ENCODE measurements around the gene FRRS1L.

The FRRS1L gene

GRCh38 chr9:109109967-109110328, 57.1 kb downstream of the FRRS1L start:
- H3K4me1 ChIP-seq (ENCODE audit: low read depth, poor library complexity, severe bottlenecking): peaks cover 63% of the 10 kb centered on the region
- TF ChIP-seq, protein P1, sequence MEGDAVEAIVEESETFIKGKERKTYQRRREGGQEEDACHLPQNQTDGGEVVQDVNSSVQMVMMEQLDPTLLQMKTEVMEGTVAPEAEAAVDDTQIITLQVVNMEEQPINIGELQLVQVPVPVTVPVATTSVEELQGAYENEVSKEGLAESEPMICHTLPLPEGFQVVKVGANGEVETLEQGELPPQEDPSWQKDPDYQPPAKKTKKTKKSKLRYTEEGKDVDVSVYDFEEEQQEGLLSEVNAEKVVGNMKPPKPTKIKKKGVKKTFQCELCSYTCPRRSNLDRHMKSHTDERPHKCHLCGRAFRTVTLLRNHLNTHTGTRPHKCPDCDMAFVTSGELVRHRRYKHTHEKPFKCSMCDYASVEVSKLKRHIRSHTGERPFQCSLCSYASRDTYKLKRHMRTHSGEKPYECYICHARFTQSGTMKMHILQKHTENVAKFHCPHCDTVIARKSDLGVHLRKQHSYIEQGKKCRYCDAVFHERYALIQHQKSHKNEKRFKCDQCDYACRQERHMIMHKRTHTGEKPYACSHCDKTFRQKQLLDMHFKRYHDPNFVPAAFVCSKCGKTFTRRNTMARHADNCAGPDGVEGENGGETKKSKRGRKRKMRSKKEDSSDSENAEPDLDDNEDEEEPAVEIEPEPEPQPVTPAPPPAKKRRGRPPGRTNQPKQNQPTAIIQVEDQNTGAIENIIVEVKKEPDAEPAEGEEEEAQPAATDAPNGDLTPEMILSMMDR (conservative IDR thresholded peaks at IDR 0.05; ENCODE audit: low read depth, low read length): no peak
- H3K4me2 ChIP-seq: no peak overlapping the region
- H3K9ac ChIP-seq: no peak overlapping the region
- H3K36me3 ChIP-seq (ENCODE audit: insufficient read depth): no peaks in the 10 kb centered on the region
- peaks cover 25% of the 10 kb centered on the region; the same call in 1 of the 2 replicates for H4K20me1 ChIP-seq (ENCODE audit: insufficient read depth)
- no peaks in the 10 kb centered on the region for H3K27me3 ChIP-seq (ENCODE audit: insufficient read depth, low read depth)
- H3K4me3 ChIP-seq (IDR thresholded peaks at IDR 0.05; ENCODE audit: insufficient read depth, low read depth, low read length): no peak overlapping the region
- H3K27ac ChIP-seq: no peak overlapping the region
- peaks cover 94% of the 10 kb centered on the region for H3K79me2 ChIP-seq (ENCODE audit: insufficient read depth, low read depth)
- H2AFZ ChIP-seq (ENCODE audit: low read depth): no peak overlapping the region

DNA sequence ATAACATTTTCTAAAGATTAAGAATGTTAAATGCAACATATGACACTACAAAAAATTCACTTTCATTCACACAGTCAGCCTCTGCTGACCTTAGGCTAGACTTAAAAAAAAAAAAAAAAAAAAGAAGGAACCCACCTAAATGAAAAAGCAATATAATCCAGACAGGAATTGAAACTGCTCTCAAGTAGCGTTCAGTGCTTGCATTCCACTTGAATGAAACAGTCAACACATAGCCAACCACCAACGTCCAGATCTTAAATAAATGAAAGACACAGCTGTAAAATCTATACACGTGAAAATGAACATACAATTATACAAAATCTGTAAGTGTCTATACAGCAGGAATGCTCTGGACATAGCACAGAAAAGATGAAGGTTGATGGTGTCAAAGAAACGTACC, 58.7 kb downstream of the FRRS1L start:
- peaks cover 16% of the 10 kb centered on the region; the same call in 1 of the 2 replicates for H4K20me1 ChIP-seq (ENCODE audit: insufficient read depth)
- TF ChIP-seq, protein P1 (conservative IDR thresholded peaks at IDR 0.05; ENCODE audit: low read depth, low read length): no peak
- peaks cover 51% of the 10 kb centered on the region for H3K4me1 ChIP-seq (ENCODE audit: low read depth, poor library complexity, severe bottlenecking)
- no peak overlapping the region for H2AFZ ChIP-seq (ENCODE audit: low read depth)
- H3K36me3 ChIP-seq (ENCODE audit: insufficient read depth): no peaks in the 10 kb centered on the region
- H3K27me3 ChIP-seq (ENCODE audit: insufficient read depth, low read depth): no peaks in the 10 kb centered on the region
- H3K4me2 ChIP-seq: peak overlapping the region; percentile 37; the same call in 1 of the 2 replicates
- no peak overlapping the region for H3K4me3 ChIP-seq (IDR thresholded peaks at IDR 0.05; ENCODE audit: insufficient read depth, low read depth, low read length)
- no peak overlapping the region for H3K27ac ChIP-seq
- no peak overlapping the region for H3K9ac ChIP-seq
- peaks cover 85% of the 10 kb centered on the region for H3K79me2 ChIP-seq (ENCODE audit: insufficient read depth, low read depth)

DNA sequence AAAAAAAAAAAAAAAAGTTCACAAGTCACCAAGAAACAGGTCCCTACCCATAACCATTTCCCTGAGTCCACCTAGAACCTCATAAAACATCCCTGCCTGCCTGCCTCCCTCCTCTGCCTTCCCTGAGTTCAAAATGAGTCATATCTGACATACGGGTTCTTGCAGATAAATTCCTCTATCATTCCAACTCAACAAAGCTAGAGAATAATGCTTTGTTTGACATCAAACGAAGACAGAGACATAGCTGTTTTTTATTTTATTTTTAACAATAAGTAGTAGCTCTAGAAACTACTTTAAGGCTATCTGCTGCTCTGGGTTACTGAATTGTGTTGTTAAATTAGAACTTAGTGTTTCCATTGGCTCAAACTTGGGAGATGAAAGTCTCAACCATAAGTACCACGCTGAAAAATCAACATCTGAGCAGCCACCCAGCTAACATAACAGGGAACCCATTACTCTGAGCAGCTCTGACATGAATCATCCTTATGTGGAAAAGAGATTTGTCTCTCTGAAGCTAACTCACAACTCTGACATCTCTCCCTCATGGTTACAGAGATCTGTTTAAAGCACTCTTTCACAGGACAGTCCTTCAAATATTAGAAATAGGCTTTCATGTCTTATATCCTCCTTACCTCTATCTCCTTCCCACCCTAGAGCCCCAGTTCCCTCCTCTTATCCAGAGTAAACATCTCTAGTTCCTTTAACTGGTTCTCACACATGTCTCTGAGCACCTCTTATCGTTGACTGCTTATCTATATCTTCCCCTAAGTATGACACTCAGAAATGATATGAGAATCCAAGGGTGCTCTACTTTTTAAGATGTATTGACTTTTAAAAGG, 59.4 kb downstream of the FRRS1L start:
- no peaks in the 10 kb centered on the region for H3K36me3 ChIP-seq (ENCODE audit: insufficient read depth)
- peak overlapping the region; percentile 37 for H3K4me2 ChIP-seq
- H2AFZ ChIP-seq (ENCODE audit: low read depth): no peak overlapping the region
- H3K79me2 ChIP-seq (ENCODE audit: insufficient read depth, low read depth): peaks cover 83% of the 10 kb centered on the region
- H3K27ac ChIP-seq: no peak overlapping the region
- H3K4me3 ChIP-seq (IDR thresholded peaks at IDR 0.05; ENCODE audit: insufficient read depth, low read depth, low read length): no peak overlapping the region
- TF ChIP-seq, protein P1 (conservative IDR thresholded peaks at IDR 0.05; ENCODE audit: low read depth, low read length): no peak
- H3K9ac ChIP-seq: no peak overlapping the region
- peaks cover 12% of the 10 kb centered on the region; the same call in 1 of the 2 replicates for H4K20me1 ChIP-seq (ENCODE audit: insufficient read depth)
- peaks cover 56% of the 10 kb centered on the region for H3K4me1 ChIP-seq (ENCODE audit: low read depth, poor library complexity, severe bottlenecking)
- H3K27me3 ChIP-seq (ENCODE audit: insufficient read depth, low read depth): no peaks in the 10 kb centered on the region

DNA sequence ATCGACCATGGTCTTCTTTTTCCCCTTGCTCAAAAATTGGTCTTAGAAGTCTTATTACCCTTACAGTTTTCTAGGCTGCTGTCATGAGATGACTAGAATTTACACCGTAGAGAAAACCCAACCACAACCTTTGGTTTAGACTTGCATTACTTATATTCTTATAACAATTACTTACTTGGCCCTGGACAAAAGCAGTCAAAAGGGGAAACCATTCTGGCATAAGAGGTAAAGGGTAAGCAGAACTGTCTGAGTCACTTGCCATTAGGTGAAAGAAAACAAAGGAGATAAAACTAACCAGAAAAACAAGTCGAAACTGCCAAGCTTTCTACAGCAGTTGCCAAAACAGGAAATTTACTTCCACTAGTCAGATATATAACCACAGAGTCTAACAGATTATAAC, 65.2 kb downstream of the FRRS1L start:
- no peak overlapping the region for H2AFZ ChIP-seq (ENCODE audit: low read depth)
- H3K79me2 ChIP-seq (ENCODE audit: insufficient read depth, low read depth): peaks cover 58% of the 10 kb centered on the region
- peaks cover 64% of the 10 kb centered on the region for H3K4me1 ChIP-seq (ENCODE audit: low read depth, poor library complexity, severe bottlenecking)
- H3K4me3 ChIP-seq (IDR thresholded peaks at IDR 0.05; ENCODE audit: insufficient read depth, low read depth, low read length): no peak overlapping the region
- no peak overlapping the region; the same call in 1 of the 2 replicates for H3K9ac ChIP-seq
- TF ChIP-seq, protein P1 (conservative IDR thresholded peaks at IDR 0.05; ENCODE audit: low read depth, low read length): no peak
- no peaks in the 10 kb centered on the region for H3K36me3 ChIP-seq (ENCODE audit: insufficient read depth)
- H3K4me2 ChIP-seq: peak overlapping the region; percentile 62
- H3K27ac ChIP-seq: peak overlapping the region; percentile 66
- H4K20me1 ChIP-seq (ENCODE audit: insufficient read depth): peaks cover 17% of the 10 kb centered on the region
- H3K27me3 ChIP-seq (ENCODE audit: insufficient read depth, low read depth): no peaks in the 10 kb centered on the region

Data from KMS-11 (cell line).